Ovary (tissue), 3 donors: ENCODE data around the gene IGBP1.

Experiments used
- POLR2A ChIP-seq: fragments of 450-650 bp; IDR thresholded peaks from one replicate; pipeline ENCODE4 v1.6.1; 2017; ENCODE audit warnings: antibody characterized with exemption, mild to moderate bottlenecking, moderate library complexity
- TF ChIP-seq, protein P1 (sequence below), 3 donors: fragments of 450-650 bp in 2 of 3; fragments of 200-600 bp in 1 of 3; IDR thresholded peaks; one replicate each; pipeline versions ENCODE4 v1.5.1 to v1.8.0; 2016 to 2022; ENCODE audit warnings: antibody characterized with exemption in 3 of 3, mild to moderate bottlenecking in 1 of 3
- donor health status: DM: no; HTN: no; CAD: no.

DNA sequence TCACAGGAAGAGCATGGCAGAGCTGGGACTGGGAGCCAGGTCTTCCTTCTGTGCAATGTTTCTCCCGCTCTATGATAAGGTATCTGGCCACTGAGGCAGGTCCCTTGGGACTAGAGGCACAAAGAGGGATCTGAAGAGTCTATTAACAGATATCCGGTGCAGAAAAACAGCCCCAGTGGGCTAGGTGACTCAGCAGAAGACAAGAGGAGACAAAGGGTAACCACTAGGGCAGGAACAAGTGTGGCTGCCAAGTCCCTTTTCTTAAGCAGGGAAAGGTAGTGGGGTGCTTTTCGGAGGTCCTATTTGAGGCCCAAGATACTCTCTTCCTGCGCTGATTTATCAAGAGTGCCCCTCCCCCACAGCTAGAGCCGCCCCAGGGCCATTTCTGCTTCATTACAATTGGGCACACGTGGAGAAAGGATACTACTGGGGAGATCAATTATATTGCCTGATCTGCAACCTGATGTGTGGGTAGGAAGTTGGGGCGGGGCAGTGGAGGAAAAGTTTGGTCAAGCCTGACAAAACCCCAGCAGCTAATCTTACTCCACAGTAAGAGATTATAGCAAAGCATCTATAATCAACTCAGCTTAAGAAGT is 43.8 kb downstream of the IGBP1 start, which contains the start of gene DGAT2L6:
- TF ChIP-seq, protein P1, sequence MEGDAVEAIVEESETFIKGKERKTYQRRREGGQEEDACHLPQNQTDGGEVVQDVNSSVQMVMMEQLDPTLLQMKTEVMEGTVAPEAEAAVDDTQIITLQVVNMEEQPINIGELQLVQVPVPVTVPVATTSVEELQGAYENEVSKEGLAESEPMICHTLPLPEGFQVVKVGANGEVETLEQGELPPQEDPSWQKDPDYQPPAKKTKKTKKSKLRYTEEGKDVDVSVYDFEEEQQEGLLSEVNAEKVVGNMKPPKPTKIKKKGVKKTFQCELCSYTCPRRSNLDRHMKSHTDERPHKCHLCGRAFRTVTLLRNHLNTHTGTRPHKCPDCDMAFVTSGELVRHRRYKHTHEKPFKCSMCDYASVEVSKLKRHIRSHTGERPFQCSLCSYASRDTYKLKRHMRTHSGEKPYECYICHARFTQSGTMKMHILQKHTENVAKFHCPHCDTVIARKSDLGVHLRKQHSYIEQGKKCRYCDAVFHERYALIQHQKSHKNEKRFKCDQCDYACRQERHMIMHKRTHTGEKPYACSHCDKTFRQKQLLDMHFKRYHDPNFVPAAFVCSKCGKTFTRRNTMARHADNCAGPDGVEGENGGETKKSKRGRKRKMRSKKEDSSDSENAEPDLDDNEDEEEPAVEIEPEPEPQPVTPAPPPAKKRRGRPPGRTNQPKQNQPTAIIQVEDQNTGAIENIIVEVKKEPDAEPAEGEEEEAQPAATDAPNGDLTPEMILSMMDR (IDR thresholded peaks at IDR 0.05) = no peak
- no peak for TF ChIP-seq POLR2A
